H9 (cell line): ENCODE results near the gene SOCS7. TPM values are rescaled to one million over a fixed set of nuclear protein-coding genes. Genes with fewer than 3 reads are reported as not detected.

ENCODE experiments used
- DNase-seq: peaks from one replicate; pipeline ENCODE4 v3.0.0-alpha.2; 2017
- H2AFZ ChIP-seq: one replicate; pipeline ENCODE4 v1.6.1; 2013; ENCODE audit warnings: mild to moderate bottlenecking, low read length, control low read depth, moderate library complexity
- H2AK5ac ChIP-seq: 2 replicates; pipeline ENCODE4 v1.6.1; 2013; ENCODE audit warnings: low read length, control low read depth, mixed read lengths; ENCODE audit not compliant: insufficient read length
- H2BK120ac ChIP-seq: one replicate; pipeline ENCODE4 v1.6.1; 2013; ENCODE audit warnings: low read depth, mild to moderate bottlenecking, low read length, control low read depth, inconsistent platforms; ENCODE audit not compliant: poor library complexity, severe bottlenecking
- H2BK12ac ChIP-seq: 2 replicates; pipeline ENCODE4 v1.6.1; 2013; ENCODE audit warnings: low read length, control low read depth, mixed read lengths, low read depth; ENCODE audit not compliant: insufficient read length
- H2BK15ac ChIP-seq: 2 replicates; pipeline ENCODE4 v1.6.1; 2013; ENCODE audit warnings: low read depth, low read length, control low read depth
- H2BK20ac ChIP-seq: one replicate; pipeline ENCODE4 v1.6.1; 2013; ENCODE audit warnings: low read depth, mild to moderate bottlenecking, low read length, control low read depth, inconsistent platforms; ENCODE audit not compliant: poor library complexity, severe bottlenecking
- H2BK5ac ChIP-seq: 2 replicates; pipeline ENCODE4 v1.6.1; 2013; ENCODE audit warnings: low read length, control low read depth, mixed read lengths; ENCODE audit not compliant: insufficient read length
- H3K14ac ChIP-seq: 2 replicates; pipeline ENCODE4 v1.6.1; 2013; ENCODE audit warnings: low read length, control low read depth; ENCODE audit not compliant: insufficient read depth
- H3K18ac ChIP-seq: 2 replicates; pipeline ENCODE4 v1.6.1; 2013; ENCODE audit warnings: low read depth, mild to moderate bottlenecking, mixed read lengths, low read length, control low read depth; ENCODE audit not compliant: insufficient read length
- H3K23ac ChIP-seq: 2 replicates; pipeline ENCODE4 v1.6.1; 2013; ENCODE audit warnings: low read length, control low read depth, mixed read lengths, low read depth; ENCODE audit not compliant: insufficient read length
- H3K23me2 ChIP-seq: 2 replicates; pipeline ENCODE4 v1.6.1; 2013; ENCODE audit warnings: low read depth, mild to moderate bottlenecking, mixed read lengths, low read length, control low read depth; ENCODE audit not compliant: insufficient read length, poor library complexity, severe bottlenecking
- H3K27ac ChIP-seq: 2 replicates; pipeline ENCODE4 v1.5.1; 2013; ENCODE audit warnings: low read length, control low read depth, mixed read lengths, low read depth; ENCODE audit not compliant: insufficient read length
- H3K27me3 ChIP-seq: 2 replicates; pipeline ENCODE4 v1.6.1; 2013; ENCODE audit warnings: low read length, control low read depth, inconsistent platforms; ENCODE audit not compliant: insufficient read depth
- H3K4ac ChIP-seq: 2 replicates; pipeline ENCODE4 v1.6.1; 2013; ENCODE audit warnings: low read depth, mild to moderate bottlenecking, control low read depth, inconsistent platforms, low read length, moderate library complexity
- H3K4me1 ChIP-seq: 2 replicates; pipeline ENCODE4 v1.6.1; 2013; ENCODE audit warnings: low read length, control low read depth, inconsistent platforms; ENCODE audit not compliant: insufficient read depth
- H3K4me2 ChIP-seq: 2 replicates; pipeline ENCODE4 v1.6.1; 2013; ENCODE audit warnings: low read length, control low read depth, mixed read lengths; ENCODE audit not compliant: insufficient read length, insufficient read depth
- H3K56ac ChIP-seq: 2 replicates; pipeline ENCODE4 v1.6.1; 2013; ENCODE audit warnings: low read depth, mild to moderate bottlenecking, mixed read lengths, low read length, control low read depth; ENCODE audit not compliant: insufficient read length
- H3K79me1 ChIP-seq: 2 replicates; pipeline ENCODE4 v1.6.1; 2013; ENCODE audit warnings: low read depth, mild to moderate bottlenecking, moderate library complexity, low read length, control low read depth, inconsistent platforms; ENCODE audit not compliant: insufficient read depth, poor library complexity, severe bottlenecking
- H3K79me2 ChIP-seq: 2 replicates; pipeline ENCODE4 v1.6.1; 2013; ENCODE audit warnings: low read length, control low read depth, inconsistent platforms; ENCODE audit not compliant: insufficient read depth
- H3K9ac ChIP-seq: 2 replicates; pipeline ENCODE4 v1.6.1; 2013; ENCODE audit warnings: low read length, control low read depth, mixed read lengths; ENCODE audit not compliant: insufficient read length; ENCODE audit errors: extremely low read depth
- H3K9me3 ChIP-seq: one replicate; pipeline ENCODE4 v1.6.1; 2013; ENCODE audit warnings: low read depth, low read length, inconsistent platforms; ENCODE audit not compliant: control insufficient read depth
- H3T11ph ChIP-seq: one replicate; pipeline ENCODE4 v1.6.1; 2013; ENCODE audit warnings: mild to moderate bottlenecking, low read length, control low read depth, inconsistent platforms
- H4K20me1 ChIP-seq: one replicate; pipeline ENCODE4 v1.6.1; 2013; ENCODE audit not compliant: control insufficient read depth, insufficient read length, insufficient read depth
- H4K5ac ChIP-seq: 2 replicates; pipeline ENCODE4 v1.6.1; 2013; ENCODE audit warnings: low read depth, mild to moderate bottlenecking, mixed read lengths, low read length, control low read depth; ENCODE audit not compliant: insufficient read length
- H4K8ac ChIP-seq: replicated peaks from 2 replicates; pipeline ENCODE4 v1.6.1; 2013; ENCODE audit warnings: low read length, control low read depth, mixed read lengths, low read depth; ENCODE audit not compliant: insufficient read length
- H4K91ac ChIP-seq: 2 replicates; pipeline ENCODE4 v1.6.1; 2013; ENCODE audit warnings: low read depth, mild to moderate bottlenecking, moderate library complexity, mixed read lengths, low read length, control low read depth; ENCODE audit not compliant: insufficient read length
- H3K27ac Mint-ChIP-seq, 3 experiments: 2 replicates in 2 of 3; 3 replicates in 1 of 3; pipeline ENCODE4 v1.8.0; 2020 to 2021; ENCODE audit warnings: mixed read lengths in 3 of 3, mild to moderate bottlenecking in 1 of 3, moderate library complexity in 1 of 3
- H3K27me3 Mint-ChIP-seq: 2 replicates; pipeline ENCODE4 v1.8.0; 2021; ENCODE audit warnings: low read depth, mild to moderate bottlenecking, moderate library complexity, mixed read lengths
- H3K36me3 Mint-ChIP-seq, 3 experiments: 2 replicates in 2 of 3; 3 replicates in 1 of 3; pipeline ENCODE4 v1.8.0; 2020 to 2021; ENCODE audit warnings: low read depth in 3 of 3, mixed read lengths in 3 of 3; ENCODE audit not compliant: insufficient read depth in 1 of 3
- H3K4me1 Mint-ChIP-seq, 2 experiments: 2 replicates each; pipeline ENCODE4 v1.8.0; 2020; ENCODE audit warnings: mixed read lengths in 2 of 2
- H3K4me3 Mint-ChIP-seq, 2 experiments: 2 replicates in 1 of 2; 3 replicates in 1 of 2; pipeline ENCODE4 v1.8.0; 2020 to 2021; ENCODE audit warnings: mild to moderate bottlenecking in 2 of 2, mixed read lengths in 2 of 2, moderate library complexity in 1 of 2
- H3K9me3 Mint-ChIP-seq, 2 experiments: 2 replicates in 1 of 2; 3 replicates in 1 of 2; pipeline ENCODE4 v1.8.0; 2020; ENCODE audit warnings: mild to moderate bottlenecking in 2 of 2, mixed read lengths in 2 of 2, moderate library complexity in 1 of 2
- WGBS: extraction: QIAGEN DNeasy Blood & Tissue Kit; methylation state at CpG from one replicate; pipeline ENCODE4 v1.1.7; 2013; ENCODE audit warnings: missing lambda C conversion rate, low lambda C conversion rate, mixed read lengths; ENCODE audit not compliant: insufficient read length; ENCODE audit errors: extremely low coverage; 5-methylcytosine and 5-hydroxymethylcytosine counted together
- total RNA-seq: library from RNA; stranded (reverse); gene quantifications from 2 replicates; pipeline ENCODE4 v1.2.1, GENCODE V29; 2021
- TF ChIP-seq, protein P1 (sequence below): fragments of 200-600 bp; sonication (generic); conservative IDR thresholded peaks from 3 replicates; pipeline ENCODE4 v1.8.0; 2021; ENCODE audit warnings: antibody characterized with exemption, mild to moderate bottlenecking

The SOCS7 gene
- total RNA-seq, 1 experiment from 2014 or later, result 31.0 TPM

DNA sequence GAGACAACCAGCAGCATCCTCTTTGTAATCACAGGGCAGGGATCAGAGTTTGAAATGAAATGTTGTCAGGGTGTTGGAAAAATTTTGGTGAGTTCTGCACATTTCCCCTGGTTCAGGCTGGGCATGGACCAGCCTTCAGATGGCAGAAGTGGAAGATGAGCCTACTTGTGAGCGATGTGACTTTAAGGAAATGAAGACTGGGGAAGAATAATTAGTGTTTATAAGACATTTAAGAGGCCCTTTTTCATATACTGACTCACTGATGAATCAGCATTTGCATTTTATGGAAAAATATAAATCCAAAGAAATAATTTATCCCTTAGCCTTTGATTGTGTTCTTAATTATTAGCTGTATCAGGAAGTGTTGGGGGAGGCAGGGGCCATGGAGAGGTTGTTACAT, 28.7 kb upstream of the SOCS7 start:
- no peak overlapping the region for H2BK15ac ChIP-seq
- no peaks in the 10 kb centered on the region; the same call in 1 of the 2 replicates for H3K27me3 Mint-ChIP-seq
- H4K20me1 ChIP-seq, result no peaks in the 10 kb centered on the region
- H3T11ph ChIP-seq, result no peak overlapping the region
- no peak overlapping the region for H3K4me3 Mint-ChIP-seq
- H3K23ac ChIP-seq, result no peak overlapping the region
- H3K4me2 ChIP-seq, result no peak overlapping the region
- no peak overlapping the region for H3K56ac ChIP-seq
- H3K79me2 ChIP-seq, result no peaks in the 10 kb centered on the region
- no peak overlapping the region for H2BK20ac ChIP-seq
- H3K4me1 ChIP-seq, result peaks cover 3% of the 10 kb centered on the region; the same call in 1 of the 2 replicates
- H3K4ac ChIP-seq, result no peak overlapping the region
- H2BK12ac ChIP-seq, result no peak overlapping the region
- no peak overlapping the region for H4K91ac ChIP-seq
- H3K36me3 Mint-ChIP-seq, result peaks cover 20 to 49% (median 35%) of the 10 kb centered on the region in 3 experiments; a peak in 6 of 7 replicates
- no peak overlapping the region for H2BK120ac ChIP-seq
- no peaks in the 10 kb centered on the region for H3K23me2 ChIP-seq
- H2AFZ ChIP-seq, result no peak overlapping the region
- H2AK5ac ChIP-seq, result no peak overlapping the region
- peaks cover 19 to 26% of the 10 kb centered on the region in 2 experiments for H3K4me1 Mint-ChIP-seq
- no peak overlapping the region for H3K27ac ChIP-seq
- H3K18ac ChIP-seq, result no peak overlapping the region
- DNase-seq, result no peak
- H2BK5ac ChIP-seq, result no peak overlapping the region
- no peak overlapping the region for H3K9ac ChIP-seq
- no peaks in the 10 kb centered on the region for H3K27me3 ChIP-seq
- TF ChIP-seq, protein P1, sequence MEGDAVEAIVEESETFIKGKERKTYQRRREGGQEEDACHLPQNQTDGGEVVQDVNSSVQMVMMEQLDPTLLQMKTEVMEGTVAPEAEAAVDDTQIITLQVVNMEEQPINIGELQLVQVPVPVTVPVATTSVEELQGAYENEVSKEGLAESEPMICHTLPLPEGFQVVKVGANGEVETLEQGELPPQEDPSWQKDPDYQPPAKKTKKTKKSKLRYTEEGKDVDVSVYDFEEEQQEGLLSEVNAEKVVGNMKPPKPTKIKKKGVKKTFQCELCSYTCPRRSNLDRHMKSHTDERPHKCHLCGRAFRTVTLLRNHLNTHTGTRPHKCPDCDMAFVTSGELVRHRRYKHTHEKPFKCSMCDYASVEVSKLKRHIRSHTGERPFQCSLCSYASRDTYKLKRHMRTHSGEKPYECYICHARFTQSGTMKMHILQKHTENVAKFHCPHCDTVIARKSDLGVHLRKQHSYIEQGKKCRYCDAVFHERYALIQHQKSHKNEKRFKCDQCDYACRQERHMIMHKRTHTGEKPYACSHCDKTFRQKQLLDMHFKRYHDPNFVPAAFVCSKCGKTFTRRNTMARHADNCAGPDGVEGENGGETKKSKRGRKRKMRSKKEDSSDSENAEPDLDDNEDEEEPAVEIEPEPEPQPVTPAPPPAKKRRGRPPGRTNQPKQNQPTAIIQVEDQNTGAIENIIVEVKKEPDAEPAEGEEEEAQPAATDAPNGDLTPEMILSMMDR, result no peak
- H3K9me3 Mint-ChIP-seq, result no peaks in the 10 kb centered on the region
- no CpG with 5 or more reads among the region's 1 CpG for WGBS
- no peak overlapping the region for H4K5ac ChIP-seq
- H3K9me3 ChIP-seq, result no peaks in the 10 kb centered on the region
- H3K79me1 ChIP-seq, result no peaks in the 10 kb centered on the region
- H3K14ac ChIP-seq, result no peak overlapping the region
- no peak overlapping the region for H3K27ac Mint-ChIP-seq
- no peak overlapping the region for H4K8ac ChIP-seq
